IMR-90 (cell line): ENCODE measurements around the gene MSI2. TPM values are rescaled to one million over a fixed set of nuclear protein-coding genes. Genes with fewer than 3 reads are reported as not detected.
A peak's percentile ranks its signal among the peaks of the same experiment; 100 is the strongest.

ENCODE experiments used
- ATAC-seq: fragments of 200-7000 bp; cut with Tn5 transposase; 2 replicates; pipeline ENCODE4 v1.9.1; 2020; ENCODE audit warnings: low read depth, mild to moderate bottlenecking, moderate library complexity
- BruUV-seq: library from RNA; stranded (reverse); fragments of 400-500 nt; replicated peaks from 2 replicates; lab custom pipeline; 2021; lab: Mats Ljungman, UMichigan
- CTCF ChIA-PET: fragments of 300-600 bp; formaldehyde crosslinking; extraction: SDS; loops from one replicate; lab custom pipeline; 2021; ENCODE audit warnings: antibody characterized with exemption; lab: Yijun Ruan, JAX
- POLR2A ChIA-PET: fragments of 300-600 bp; sonication (Branson Sonifier 250); formaldehyde crosslinking; loops from one replicate; lab custom pipeline; 2022; ENCODE audit warnings: antibody characterized with exemption; ENCODE audit not compliant: unreplicated experiment; lab: Charles Lee
- DNase-seq: peaks from one replicate; pipeline ENCODE4 v3.0.0; 2013
- H2AFZ ChIP-seq: replicated peaks from 2 replicates; pipeline ENCODE3; 2013; ENCODE audit warnings: low read length, mild to moderate bottlenecking; ENCODE audit not compliant: poor library complexity
- H2AK5ac ChIP-seq: 2 replicates; pipeline ENCODE4 v1.6.1; 2013; ENCODE audit warnings: low read depth, low read length, inconsistent platforms
- H2AK9ac ChIP-seq: replicated peaks from 2 replicates; pipeline ENCODE3; 2013; ENCODE audit warnings: mild to moderate bottlenecking, low read depth, low read length, moderate library complexity; ENCODE audit not compliant: poor library complexity
- H2BK120ac ChIP-seq: 2 replicates; pipeline ENCODE4 v1.6.1; 2013; ENCODE audit warnings: low read depth, low read length, inconsistent platforms
- H2BK15ac ChIP-seq: 3 replicates; pipeline ENCODE4 v1.6.1; 2013; ENCODE audit warnings: low read depth, low read length, inconsistent platforms
- H2BK20ac ChIP-seq: 2 replicates; pipeline ENCODE4 v1.6.1; 2013; ENCODE audit warnings: low read depth, mild to moderate bottlenecking, inconsistent platforms, low read length, moderate library complexity
- H2BK5ac ChIP-seq: 2 replicates; pipeline ENCODE4 v1.6.1; 2013; ENCODE audit warnings: mild to moderate bottlenecking, low read depth, low read length, inconsistent platforms; ENCODE audit not compliant: poor library complexity, severe bottlenecking
- H3K14ac ChIP-seq: replicated peaks from 2 replicates; pipeline ENCODE4 v1.6.1; 2013; ENCODE audit warnings: low read depth, low read length, inconsistent platforms
- H3K18ac ChIP-seq: 2 replicates; pipeline ENCODE4 v1.6.1; 2013; ENCODE audit warnings: low read depth, low read length, control low read depth
- H3K23ac ChIP-seq: 2 replicates; pipeline ENCODE4 v1.6.1; 2013; ENCODE audit warnings: low read depth, low read length, inconsistent platforms
- H3K27ac ChIP-seq: 2 replicates; pipeline ENCODE4 v1.5.1; 2013; ENCODE audit warnings: mild to moderate bottlenecking, control low read depth, low read length; ENCODE audit not compliant: insufficient read depth
- H3K27me3 ChIP-seq: 2 replicates; pipeline ENCODE4 v1.6.1; 2013; ENCODE audit warnings: low read length; ENCODE audit not compliant: control insufficient read depth, insufficient read depth
- H3K36me3 ChIP-seq: 2 replicates; pipeline ENCODE4 v1.6.1; 2013; ENCODE audit warnings: low read length, mixed read lengths; ENCODE audit not compliant: control insufficient read depth, insufficient read depth
- H3K4ac ChIP-seq: 2 replicates; pipeline ENCODE4 v1.6.1; 2013; ENCODE audit warnings: low read depth, low read length, inconsistent platforms
- H3K4me1 ChIP-seq: 2 replicates; pipeline ENCODE4 v1.6.1; 2013; ENCODE audit warnings: low read length, mixed read lengths; ENCODE audit not compliant: control insufficient read depth, insufficient read depth
- H3K4me2 ChIP-seq: 2 replicates; pipeline ENCODE4 v1.6.1; 2013; ENCODE audit warnings: low read depth, mild to moderate bottlenecking, control low read depth, low read length, moderate library complexity
- H3K4me3 ChIP-seq: 2 replicates; pipeline ENCODE4 v1.5.1; 2013; ENCODE audit warnings: low read depth, mild to moderate bottlenecking, control low read depth, low read length, moderate library complexity; ENCODE audit not compliant: insufficient read depth
- H3K56ac ChIP-seq: 2 replicates; pipeline ENCODE4 v1.6.1; 2013; ENCODE audit warnings: low read length, inconsistent platforms; ENCODE audit not compliant: insufficient read depth; ENCODE audit errors: extremely low read depth
- H3K79me1 ChIP-seq, 2 experiments: 2 replicates each; pipeline ENCODE4 v1.6.1; 2013; ENCODE audit warnings: low read length in 2 of 2, inconsistent platforms in 1 of 2, low read depth in 1 of 2
- H3K9ac ChIP-seq: 2 replicates; pipeline ENCODE4 v1.6.1; 2013; ENCODE audit warnings: low read depth, low read length, control low read depth
- H3K9me1 ChIP-seq: 2 replicates; pipeline ENCODE4 v1.6.1; 2013; ENCODE audit warnings: low read length, inconsistent platforms; ENCODE audit not compliant: insufficient read depth
- H3K9me3 ChIP-seq: 2 replicates; pipeline ENCODE4 v1.6.1; 2013; ENCODE audit warnings: low read length; ENCODE audit not compliant: control insufficient read depth, insufficient read depth
- H4K20me1 ChIP-seq: 2 replicates; pipeline ENCODE4 v1.6.1; 2013; ENCODE audit warnings: low read length, inconsistent platforms; ENCODE audit not compliant: insufficient read depth
- H4K5ac ChIP-seq: 2 replicates; pipeline ENCODE4 v1.6.1; 2013; ENCODE audit warnings: mild to moderate bottlenecking, low read depth, low read length, control low read depth
- H4K8ac ChIP-seq, 2 experiments: 2 replicates each; pipeline ENCODE4 v1.6.1; 2013; ENCODE audit warnings: low read depth in 2 of 2, low read length in 2 of 2, control low read depth in 1 of 2, inconsistent platforms in 1 of 2
- H4K91ac ChIP-seq: 2 replicates; pipeline ENCODE4 v1.6.1; 2013; ENCODE audit warnings: low read depth, low read length, inconsistent platforms; ENCODE audit not compliant: insufficient read depth
- BHLHE40 ChIP-seq: fragments of 150-350 bp; IDR thresholded peaks from 2 replicates; pipeline ENCODE4 v1.6.1; 2016; ENCODE audit warnings: mild to moderate bottlenecking, low read depth, low read length
- CHD1 ChIP-seq: IDR thresholded peaks from 2 replicates; pipeline ENCODE4 v1.6.1; 2012; ENCODE audit warnings: low read depth, low read length, improper control_type of control experiment
- FOS ChIP-seq: fragments of 150-350 bp; IDR thresholded peaks from 2 replicates; pipeline ENCODE4 v1.6.1; 2016; ENCODE audit warnings: low read depth, low read length
- MAFK ChIP-seq: IDR thresholded peaks from 2 replicates; pipeline ENCODE4 v1.6.1; 2012; ENCODE audit warnings: low read depth, low read length, improper control_type of control experiment
- MAZ ChIP-seq: IDR thresholded peaks from 2 replicates; pipeline ENCODE4 v1.6.1; 2012; ENCODE audit warnings: low read depth, mild to moderate bottlenecking, low read length, improper control_type of control experiment, moderate library complexity, borderline replicate concordance
- NFE2L2 ChIP-seq: fragments of 150-350 bp; IDR thresholded peaks from 2 replicates; pipeline ENCODE4 v1.6.1; 2016; ENCODE audit warnings: low read depth, mild to moderate bottlenecking, low read length
- RAD21 ChIP-seq: IDR thresholded peaks from 2 replicates; pipeline ENCODE4 v1.6.1; 2012; ENCODE audit warnings: low read length, improper control_type of control experiment
- RCOR1 ChIP-seq: IDR thresholded peaks from 2 replicates; pipeline ENCODE4 v1.6.1; 2012; ENCODE audit warnings: mild to moderate bottlenecking, low read length, improper control_type of control experiment; ENCODE audit not compliant: insufficient replicate concordance
- RFX5 ChIP-seq: IDR thresholded peaks from 2 replicates; pipeline ENCODE4 v1.8.0; 2012; ENCODE audit warnings: low read depth, mild to moderate bottlenecking, low read length, moderate library complexity
- WGBS, 2 experiments: methylation state at CpG; one replicate each; pipeline versions ENCODE4 v1.1.5 to v1.1.7; 2013; ENCODE audit warnings: missing lambda C conversion rate in 2 of 2; ENCODE audit not compliant: insufficient read length in 1 of 2; ENCODE audit errors: extremely low coverage in 2 of 2; 5-methylcytosine and 5-hydroxymethylcytosine counted together
- dilution Hi-C: fragments of 300-500 bp; cut with HindIII; formaldehyde crosslinking; loops from one replicate; pipeline ENCODE4 v1.14.3; 2018; ENCODE audit warnings: low sequenced_read_pairs; ENCODE audit not compliant: unreplicated experiment
- in situ Hi-C: fragments of 300-500 bp; cut with MboI; formaldehyde crosslinking; loops from 3 replicates; pipeline ENCODE4 v1.14.3; 2019; ENCODE audit warnings: low sequenced_read_pairs, inconsistent platforms, mixed read lengths
- intact Hi-C: fragments of 100-400 bp; cut with micrococcal nuclease; formaldehyde crosslinking; loops from 2 replicates; pipeline ENCODE4 v1.10.0; 2022
- polyA plus RNA-seq, 3 experiments: library from polyadenylated mRNA; depleted of rRNA; stranded (reverse); fragments of >200 nt; gene quantifications; 2 replicates each; pipeline ENCODE4 v1.2.3, GENCODE V29; 2012; ENCODE audit warnings: low replicate concordance in 1 of 3
- total RNA-seq: library from RNA; depleted of rRNA; stranded (reverse); fragments of >200 nt; gene quantifications from 2 replicates; pipeline ENCODE4 v1.2.3, GENCODE V29; 2012
- TF ChIP-seq, protein P1 (sequence below): fragments of 150-350 bp; IDR thresholded peaks from 2 replicates; pipeline ENCODE4 v1.6.1; 2017; ENCODE audit warnings: mild to moderate bottlenecking, antibody characterized with exemption, low read length, low read depth
- TF ChIP-seq, protein P2 (sequence below): fragments of 150-350 bp; IDR thresholded peaks from 2 replicates; pipeline ENCODE4 v1.6.1; 2016; ENCODE audit warnings: low read depth, mild to moderate bottlenecking, low read length, moderate library complexity, borderline replicate concordance

The MSI2 gene
- total and polyA plus RNA-seq, 2 of the 4 experiments (the other 2 are of a cell fraction), result 13.0 to 16.0 TPM

DNA sequence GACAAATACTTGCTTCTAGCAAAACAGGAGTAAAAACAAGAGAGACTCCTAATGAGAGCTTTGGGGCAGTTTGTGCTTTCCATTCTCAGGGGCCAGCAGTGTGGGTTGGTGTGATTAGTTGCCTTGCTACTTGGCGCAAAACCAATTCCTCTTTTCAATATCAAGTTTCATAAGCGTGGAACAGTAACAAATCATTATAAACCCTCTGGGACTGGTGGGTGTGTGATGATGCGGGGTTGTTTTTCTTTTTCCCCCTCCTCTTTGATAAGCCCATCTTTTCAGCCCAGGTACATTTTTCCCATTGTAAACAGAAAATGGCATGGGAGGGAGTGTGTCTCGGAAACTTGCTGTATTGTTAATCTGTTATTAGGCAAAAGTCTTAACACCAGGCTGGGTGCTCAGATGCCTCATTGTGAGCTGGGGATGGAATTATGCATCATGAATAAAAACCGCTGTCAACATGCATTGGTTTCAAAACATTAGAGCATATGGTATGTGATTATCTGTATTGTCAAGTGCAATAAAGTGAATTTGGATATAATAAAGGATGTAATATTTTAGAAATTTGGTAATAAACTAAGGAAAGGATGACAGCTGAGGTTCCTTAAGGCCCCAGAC lies 322.4 kb downstream of the MSI2 start:
- Histone ChIP-seq H3K79me1 (0 out of 4 replicates have a peak, but pooled peaks cover 0 to 5% of the 10 kb centered on the region in 2 experiments), H2BK15ac (peak overlapping the region; percentile 44; the same call in 1 of the 3 replicates), H3K18ac (peak overlapping the region; percentile 26), H3K27me3 (no peaks in the 10 kb centered on the region), H4K91ac (peak overlapping the region; percentile 21; the same call in 1 of the 2 replicates), H3K4me3 (no peak overlapping the region), H3K27ac (peak overlapping the region; percentile 65; the same call in 1 of the 2 replicates), H2BK20ac (0 out of 2 replicates have a peak overlapping the region, but pooled peaks have one; percentile 62), H3K4me2 (peak overlapping the region; percentile 77), H2BK120ac (peak overlapping the region; percentile 61), H3K9me1 (peaks cover 6% of the 10 kb centered on the region; the same call in 1 of the 2 replicates), H3K4ac (peak overlapping the region; percentile 78; the same call in 1 of the 2 replicates), H4K5ac (peak overlapping the region; percentile 16), H3K14ac (peak overlapping the region; percentile 71), H3K23ac (peak overlapping the region; percentile 43; the same call in 1 of the 2 replicates), H4K20me1 (no peaks in the 10 kb centered on the region), H2AFZ (peak overlapping the region; percentile 69), H3K56ac (no peak overlapping the region), H2AK5ac (peak overlapping the region; percentile 37; the same call in 1 of the 2 replicates), H4K8ac (peak overlapping the region; percentile 21 to 54; a peak in 1 of 4 replicates), H3K9ac (peak overlapping the region; percentile 47), H2AK9ac (no peak overlapping the region), H3K4me1 (peaks cover 5% of the 10 kb centered on the region), H3K9me3 (no peaks in the 10 kb centered on the region), H2BK5ac (no peak overlapping the region), H3K36me3 (no peaks in the 10 kb centered on the region)
- TF ChIP-seq NFE2L2 (no peak), MAZ (no peak), RCOR1 (no peak), FOS (no peak), CHD1 (no peak), RFX5 (no peak), MAFK (no peak), BHLHE40 (no peak), RAD21 (no peak)
- TF ChIP-seq, protein P1, sequence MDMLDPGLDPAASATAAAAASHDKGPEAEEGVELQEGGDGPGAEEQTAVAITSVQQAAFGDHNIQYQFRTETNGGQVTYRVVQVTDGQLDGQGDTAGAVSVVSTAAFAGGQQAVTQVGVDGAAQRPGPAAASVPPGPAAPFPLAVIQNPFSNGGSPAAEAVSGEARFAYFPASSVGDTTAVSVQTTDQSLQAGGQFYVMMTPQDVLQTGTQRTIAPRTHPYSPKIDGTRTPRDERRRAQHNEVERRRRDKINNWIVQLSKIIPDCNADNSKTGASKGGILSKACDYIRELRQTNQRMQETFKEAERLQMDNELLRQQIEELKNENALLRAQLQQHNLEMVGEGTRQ, result no peak
- TF ChIP-seq, protein P2, sequence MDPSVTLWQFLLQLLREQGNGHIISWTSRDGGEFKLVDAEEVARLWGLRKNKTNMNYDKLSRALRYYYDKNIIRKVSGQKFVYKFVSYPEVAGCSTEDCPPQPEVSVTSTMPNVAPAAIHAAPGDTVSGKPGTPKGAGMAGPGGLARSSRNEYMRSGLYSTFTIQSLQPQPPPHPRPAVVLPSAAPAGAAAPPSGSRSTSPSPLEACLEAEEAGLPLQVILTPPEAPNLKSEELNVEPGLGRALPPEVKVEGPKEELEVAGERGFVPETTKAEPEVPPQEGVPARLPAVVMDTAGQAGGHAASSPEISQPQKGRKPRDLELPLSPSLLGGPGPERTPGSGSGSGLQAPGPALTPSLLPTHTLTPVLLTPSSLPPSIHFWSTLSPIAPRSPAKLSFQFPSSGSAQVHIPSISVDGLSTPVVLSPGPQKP, result no peak
- dilution Hi-C loops, result no loop called here
- ChIA-PET CTCF (interaction anchor here (1.1 to 1.7 kb wide), 3 partner anchors 93 to 336 kb away, joined by 4 to 5 read pairs (median 4); no protein-coding TSS in a partner anchor), POLR2A (no interaction called here)
- ATAC-seq, result peak; percentile 12; the same call in 1 of the 2 replicates
- 86% methylated on average over 1 of the region's 5 CpGs; no CpG with 5 or more reads in 1 of the 2 experiments for WGBS, 2 experiments
- peak; percentile 51 for DNase-seq
- intact Hi-C loops, result loop anchor here (5.0 kb wide), 2 partner anchors 321 to 336 kb away; partner anchors contain the start of gene MSI2
- no TSS peak for BruUV-seq
- in situ Hi-C loops, result no loop called here
